Measurements from ENCODE around the gene FLAD1.

GRCh38 chr1:154972213-154972516 is 11.0 kb upstream of the FLAD1 start:
- TF ChIP-seq CTCF (IDR thresholded peaks at IDR 0.05 in 4 of 5, conservative IDR thresholded peaks at IDR 0.05 in 1 of 5) (no peak), POLR2A (IDR thresholded peaks at IDR 0.05) (no peak)

Measured in gastrocnemius medialis (tissue), 4 donors.